WTC11 (cell line): Measurements from ENCODE around the gene SLC9A3. TPM values are rescaled to one million over a fixed set of nuclear protein-coding genes. Genes with fewer than 3 reads are reported as not detected.

Experiments
- ATAC-seq: fragments of 200-7000 bp; cut with Tn5 transposase; 2 replicates; pipeline ENCODE4 v1.10.0; 2021; ENCODE audit warnings: mild to moderate bottlenecking, moderate library complexity
- CTCF ChIA-PET: fragments of 300-600 bp; sonication (Branson Sonifier 250); formaldehyde crosslinking; loops from one replicate; lab custom pipeline; 2021; ENCODE audit warnings: antibody characterized with exemption; lab: Charles Lee
- POLR2A ChIA-PET: fragments of 350-600 bp; sonication (Branson Sonifier 250); formaldehyde crosslinking; loops from one replicate; lab custom pipeline; 2021; ENCODE audit warnings: antibody characterized with exemption; lab: Charles Lee
- DNase-seq: peaks from one replicate; pipeline ENCODE4 v3.0.0; 2021; ENCODE audit warnings: low spot score
- H3K27ac Mint-ChIP-seq: 2 replicates; pipeline ENCODE4 v1.8.0; 2021; ENCODE audit warnings: mixed read lengths
- H3K27me3 Mint-ChIP-seq: 2 replicates; pipeline ENCODE4 v1.8.0; 2021; ENCODE audit warnings: low read depth, mild to moderate bottlenecking, moderate library complexity, mixed read lengths
- H3K36me3 Mint-ChIP-seq: 2 replicates; pipeline ENCODE4 v1.8.0; 2021; ENCODE audit warnings: mixed read lengths
- H3K4me1 Mint-ChIP-seq: 2 replicates; pipeline ENCODE4 v1.8.0; 2022; ENCODE audit warnings: mixed read lengths
- H3K4me3 Mint-ChIP-seq: 2 replicates; pipeline ENCODE4 v1.8.0; 2021; ENCODE audit warnings: mild to moderate bottlenecking, moderate library complexity, mixed read lengths
- H3K9me3 Mint-ChIP-seq: 2 replicates; pipeline ENCODE4 v1.8.0; 2021; ENCODE audit warnings: mixed read lengths
- ATF1 ChIP-seq: sonication (generic); formaldehyde crosslinking; IDR thresholded peaks from 2 replicates; pipeline ENCODE4 v1.8.1; 2023; ENCODE audit warnings: mild to moderate bottlenecking, moderate library complexity, missing genetic modification reagents
- CBFB ChIP-seq: sonication (generic); formaldehyde crosslinking; IDR thresholded peaks from 2 replicates; pipeline ENCODE4 v1.8.1; 2022; ENCODE audit warnings: mild to moderate bottlenecking, low read depth, missing genetic modification reagents
- CDX4 ChIP-seq: fragments of 250-450 bp; sonication (Bioruptor Pico); IDR thresholded peaks from 2 replicates; pipeline ENCODE4 v1.9.0; 2021; ENCODE audit warnings: moderate library complexity, mild to moderate bottlenecking, inconsistent platforms, borderline replicate concordance
- CREB1 ChIP-seq: sonication (generic); formaldehyde crosslinking; IDR thresholded peaks from 2 replicates; pipeline ENCODE4 v1.8.0; 2023; ENCODE audit warnings: mild to moderate bottlenecking, missing genetic modification reagents
- E2F5 ChIP-seq: sonication (generic); formaldehyde crosslinking; IDR thresholded peaks from 2 replicates; pipeline ENCODE4 v1.8.1; 2022; ENCODE audit warnings: mild to moderate bottlenecking, moderate library complexity, missing genetic modification reagents
- HMGA2 ChIP-seq: fragments of 250-450 bp; sonication (Bioruptor Pico); IDR thresholded peaks from 2 replicates; pipeline ENCODE4 v1.4.0; 2021; ENCODE audit warnings: mild to moderate bottlenecking, moderate library complexity
- HMGXB4 ChIP-seq: sonication (generic); formaldehyde crosslinking; IDR thresholded peaks from 2 replicates; pipeline ENCODE4 v1.8.1; 2023; ENCODE audit warnings: mild to moderate bottlenecking, moderate library complexity, missing genetic modification reagents
- IRF1 ChIP-seq: sonication (generic); formaldehyde crosslinking; IDR thresholded peaks from 2 replicates; pipeline ENCODE4 v1.8.0; 2023; ENCODE audit warnings: missing genetic modification reagents
- KAT7 ChIP-seq: sonication (generic); formaldehyde crosslinking; IDR thresholded peaks from 2 replicates; pipeline ENCODE4 v1.8.1; 2023; ENCODE audit warnings: missing genetic modification reagents, mild to moderate bottlenecking, borderline replicate concordance
- MXD4 ChIP-seq: fragments of 250-450 bp; sonication (Bioruptor Pico); IDR thresholded peaks from 2 replicates; pipeline ENCODE4 v1.8.0; 2021; ENCODE audit warnings: mild to moderate bottlenecking, moderate library complexity, borderline replicate concordance
- NR1H2 ChIP-seq: sonication (generic); formaldehyde crosslinking; IDR thresholded peaks from 2 replicates; pipeline ENCODE4 v1.9.0; 2021; ENCODE audit warnings: mild to moderate bottlenecking, moderate library complexity, missing genetic modification reagents
- NR3C1 ChIP-seq: sonication (generic); formaldehyde crosslinking; conservative IDR thresholded peaks from 2 replicates; pipeline ENCODE4 v1.8.1; 2023; ENCODE audit warnings: low read depth, mild to moderate bottlenecking, missing genetic modification reagents
- RORB ChIP-seq: fragments of 250-450 bp; sonication (Bioruptor Pico); IDR thresholded peaks from 2 replicates; pipeline ENCODE4 v1.9.0; 2021; ENCODE audit warnings: mild to moderate bottlenecking
- SMAD3 ChIP-seq: sonication (generic); formaldehyde crosslinking; IDR thresholded peaks from 2 replicates; pipeline ENCODE4 v1.8.0; 2022; ENCODE audit warnings: missing genetic modification reagents, mild to moderate bottlenecking, borderline replicate concordance
- SP1 ChIP-seq: sonication (generic); formaldehyde crosslinking; conservative IDR thresholded peaks from 2 replicates; pipeline ENCODE4 v1.8.1; 2022; ENCODE audit warnings: missing genetic modification reagents
- STAT6 ChIP-seq: sonication (generic); formaldehyde crosslinking; conservative IDR thresholded peaks from 2 replicates; pipeline ENCODE4 v1.8.1; 2023; ENCODE audit warnings: mild to moderate bottlenecking, low read depth, missing genetic modification reagents, moderate library complexity
- TEAD1 ChIP-seq: sonication (generic); formaldehyde crosslinking; IDR thresholded peaks from 2 replicates; pipeline ENCODE4 v1.8.0; 2022; ENCODE audit warnings: mild to moderate bottlenecking, missing genetic modification reagents
- TEAD4 ChIP-seq: sonication (generic); formaldehyde crosslinking; IDR thresholded peaks from 2 replicates; pipeline ENCODE4 v1.8.0; 2022; ENCODE audit warnings: mild to moderate bottlenecking, missing genetic modification reagents
- TP53 ChIP-seq: sonication (generic); formaldehyde crosslinking; IDR thresholded peaks from 2 replicates; pipeline ENCODE4 v1.8.1; 2023; ENCODE audit warnings: mild to moderate bottlenecking, missing genetic modification reagents
- USF2 ChIP-seq: sonication (generic); formaldehyde crosslinking; IDR thresholded peaks from 2 replicates; pipeline ENCODE4 v1.8.1; 2023; ENCODE audit warnings: mild to moderate bottlenecking, missing genetic modification reagents, moderate library complexity
- ZNF232 ChIP-seq: sonication (generic); formaldehyde crosslinking; IDR thresholded peaks from 2 replicates; pipeline ENCODE4 v1.8.0; 2022; ENCODE audit warnings: mild to moderate bottlenecking, missing genetic modification reagents
- ZNF423 ChIP-seq: fragments of 250-450 bp; sonication (Bioruptor Pico); IDR thresholded peaks from 2 replicates; pipeline ENCODE4 v2.1.2; 2022; ENCODE audit warnings: mild to moderate bottlenecking, moderate library complexity
- ZSCAN18 ChIP-seq: fragments of 250-450 bp; sonication (Bioruptor Pico); IDR thresholded peaks from 2 replicates; pipeline ENCODE4 v2.1.2; 2022; ENCODE audit warnings: mild to moderate bottlenecking, moderate library complexity
- total RNA-seq: library from RNA; stranded (reverse); gene quantifications from 3 replicates; pipeline ENCODE4 v1.2.3, GENCODE V29; 2021

Gene SLC9A3
- total RNA-seq, 1 experiment from 2014 or later = 1.6 TPM

- Mint-ChIP-seq H3K9me3 (no peaks in the 10 kb centered on the region), H3K4me1 (peaks cover 2% of the 10 kb centered on the region; the same call in 1 of the 2 replicates), H3K27ac (no peak overlapping the region), H3K27me3 (peaks cover 41% of the 10 kb centered on the region), H3K4me3 (no peak overlapping the region), H3K36me3 (no peaks in the 10 kb centered on the region)
- no peak for TF ChIP-seq TP53 (CRISPR knock-in tag)
- no peak for TF ChIP-seq RORB (CRISPR knock-in tag)
- no peak for TF ChIP-seq SP1 (CRISPR knock-in tag)
- no peak for TF ChIP-seq USF2 (CRISPR knock-in tag)
- no peak for TF ChIP-seq ZNF423 (CRISPR knock-in tag)
- TF ChIP-seq SMAD3 (CRISPR knock-in tag) = no peak
- ATAC-seq = no peak
- ChIA-PET CTCF (interaction anchor here (0.7 to 1.7 kb wide), 2 partner anchors 14 to 32 kb away, joined by 5 to 6 read pairs; no protein-coding TSS in a partner anchor), POLR2A (no interaction called here)
- no peak for DNase-seq
Observed at GRCh38 chr5:478982-479535, 45.2 kb downstream of the SLC9A3 start.

- POLR2A ChIA-PET = no interaction called here
- Mint-ChIP-seq H3K36me3 (no peaks in the 10 kb centered on the region), H3K27ac (no peak overlapping the region), H3K4me1 (peaks cover 2% of the 10 kb centered on the region; the same call in 1 of the 2 replicates), H3K27me3 (peaks cover 46% of the 10 kb centered on the region), H3K4me3 (no peak overlapping the region), H3K9me3 (no peaks in the 10 kb centered on the region)
- DNase-seq (no peak), ATAC-seq (no peak)
- TF ChIP-seq RORB (CRISPR knock-in tag) (no peak), SMAD3 (CRISPR knock-in tag) (no peak), ATF1 (CRISPR knock-in tag) (no peak), IRF1 (CRISPR knock-in tag) (no peak), CDX4 (no peak), ZNF423 (CRISPR knock-in tag) (no peak), TEAD1 (no peak), NR1H2 (CRISPR knock-in tag) (no peak), TEAD4 (CRISPR knock-in tag) (no peak), NR3C1 (CRISPR knock-in tag) (no peak), MXD4 (CRISPR knock-in tag) (no peak), SP1 (CRISPR knock-in tag) (no peak), CREB1 (CRISPR knock-in tag) (no peak)
- CTCF ChIA-PET = interaction anchor here (0.7 to 1.3 kb wide), 2 partner anchors 14 to 162 kb away, joined by 3 to 5 read pairs; no protein-coding TSS in a partner anchor
Observed at GRCh38 chr5:478369-478981, 45.8 kb downstream of the SLC9A3 start.

GRCh38 chr5:477871-478270, 46.4 kb downstream of the SLC9A3 start:
- H3K4me3 Mint-ChIP-seq = no peak overlapping the region
- no peak overlapping the region for H3K27ac Mint-ChIP-seq
- no peaks in the 10 kb centered on the region for H3K9me3 Mint-ChIP-seq
- H3K27me3 Mint-ChIP-seq = peaks cover 46% of the 10 kb centered on the region
- no peak for ATAC-seq
- DNase-seq = no peak
- ChIA-PET POLR2A (no interaction called here), CTCF (interaction anchor here (1.0 to 1.3 kb wide), 2 partner anchors 161 to 191 kb away, joined by 3 read pairs; no protein-coding TSS in a partner anchor)
- H3K36me3 Mint-ChIP-seq = no peaks in the 10 kb centered on the region
- peaks cover 2% of the 10 kb centered on the region; the same call in 1 of the 2 replicates for H3K4me1 Mint-ChIP-seq
- no peak for TF ChIP-seq E2F5
- no peak for TF ChIP-seq ZSCAN18 (CRISPR knock-in tag)
- TF ChIP-seq CBFB = no peak
- no peak for TF ChIP-seq HMGA2 (CRISPR knock-in tag)
- TF ChIP-seq KAT7 (CRISPR knock-in tag) = no peak
- no peak for TF ChIP-seq STAT6
- TF ChIP-seq HMGXB4 (CRISPR knock-in tag) = no peak
- TF ChIP-seq ZNF232 = no peak
- no peak for TF ChIP-seq TP53 (CRISPR knock-in tag)
